HepG2 (cell line): ENCODE measurements around the gene LUZP2.

Experiments
- HNF1B ChIP-seq: sonication (generic); formaldehyde crosslinking; IDR thresholded peaks from 2 replicates; pipeline ENCODE4 v1.5.1; 2020; ENCODE audit warnings: mild to moderate bottlenecking, moderate library complexity, missing genetic modification reagents
- SMC3 ChIP-seq: IDR thresholded peaks from 2 replicates; pipeline ENCODE4 v1.6.1; 2011; ENCODE audit warnings: low read length, improper control_type of control experiment
- ZNF660 ChIP-seq: sonication (generic); formaldehyde crosslinking; IDR thresholded peaks from 2 replicates; pipeline ENCODE4 v1.5.1; 2020; ENCODE audit warnings: mild to moderate bottlenecking, low read depth, missing genetic modification reagents, borderline replicate concordance

GRCh38 chr11:24514219-24514594 lies 17.4 kb downstream of the LUZP2 start:
- TF ChIP-seq ZNF660 (CRISPR knock-in tag) (no peak), SMC3 (no peak), HNF1B (CRISPR knock-in tag) (no peak)
